ENCODE measurements around the gene POLD1. TPM values are rescaled to one million over a fixed set of nuclear protein-coding genes. Genes with fewer than 3 reads are reported as not detected.

POLD1 gene
- total RNA-seq, 1 donor from 2014 or later = 36.7 TPM

- H3K9me3 Mint-ChIP-seq = no peaks in the 10 kb centered on the region
- H3K4me1 Mint-ChIP-seq = peaks cover 9% of the 10 kb centered on the region
Measured at GRCh38 chr19:50399368-50399745, 15.2 kb downstream of the POLD1 start.

GRCh38 chr19:50401605-50402450 is 17.7 kb downstream of the POLD1 start:
- Histone ChIP-seq H3K9me3 (ENCODE audit: low read depth) (no peaks in the 10 kb centered on the region), H3K4me1 (no peaks in the 10 kb centered on the region), H3K36me3 (no peaks in the 10 kb centered on the region), H3K79me2 (ENCODE audit: low read depth) (peaks cover 14% of the 10 kb centered on the region), H3K27me3 (no peaks in the 10 kb centered on the region), H3K4me3 (no peak overlapping the region), H2AFZ (replicated peaks) (no peak overlapping the region), H3K9ac (no peak overlapping the region), H3K27ac (no peak overlapping the region), H4K20me1 (ENCODE audit: low read depth) (peaks cover 4% of the 10 kb centered on the region), H3F3A (ENCODE audit: low read depth) (no peaks in the 10 kb centered on the region), H3K4me2 (no peak overlapping the region)
- no peak overlapping the region for H3K27ac Mint-ChIP-seq
- DNase-seq (ENCODE audit: low spot score) = no peak
- H3K4me1 Mint-ChIP-seq = peaks cover 9% of the 10 kb centered on the region
- peaks cover 2% of the 10 kb centered on the region for H3K27me3 Mint-ChIP-seq (ENCODE audit: insufficient read depth, low read depth)
- no peak overlapping the region for H3K4me3 Mint-ChIP-seq
- H3K36me3 Mint-ChIP-seq = peaks cover 17% of the 10 kb centered on the region
- no peaks in the 10 kb centered on the region for H3K9me3 Mint-ChIP-seq
- TF ChIP-seq, protein P1, sequence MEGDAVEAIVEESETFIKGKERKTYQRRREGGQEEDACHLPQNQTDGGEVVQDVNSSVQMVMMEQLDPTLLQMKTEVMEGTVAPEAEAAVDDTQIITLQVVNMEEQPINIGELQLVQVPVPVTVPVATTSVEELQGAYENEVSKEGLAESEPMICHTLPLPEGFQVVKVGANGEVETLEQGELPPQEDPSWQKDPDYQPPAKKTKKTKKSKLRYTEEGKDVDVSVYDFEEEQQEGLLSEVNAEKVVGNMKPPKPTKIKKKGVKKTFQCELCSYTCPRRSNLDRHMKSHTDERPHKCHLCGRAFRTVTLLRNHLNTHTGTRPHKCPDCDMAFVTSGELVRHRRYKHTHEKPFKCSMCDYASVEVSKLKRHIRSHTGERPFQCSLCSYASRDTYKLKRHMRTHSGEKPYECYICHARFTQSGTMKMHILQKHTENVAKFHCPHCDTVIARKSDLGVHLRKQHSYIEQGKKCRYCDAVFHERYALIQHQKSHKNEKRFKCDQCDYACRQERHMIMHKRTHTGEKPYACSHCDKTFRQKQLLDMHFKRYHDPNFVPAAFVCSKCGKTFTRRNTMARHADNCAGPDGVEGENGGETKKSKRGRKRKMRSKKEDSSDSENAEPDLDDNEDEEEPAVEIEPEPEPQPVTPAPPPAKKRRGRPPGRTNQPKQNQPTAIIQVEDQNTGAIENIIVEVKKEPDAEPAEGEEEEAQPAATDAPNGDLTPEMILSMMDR (IDR thresholded peaks at IDR 0.05) = no peak
- TF ChIP-seq EZH2phosphoT487 (IDR thresholded peaks at IDR 0.05) (no peak), EZH2 (IDR thresholded peaks at IDR 0.05) (no peak)

More at GRCh38 chr19:50399368-50399745, 15.2 kb downstream of the POLD1 start:
- peaks cover 37% of the 10 kb centered on the region for H3K79me2 ChIP-seq (ENCODE audit: low read depth)
- Mint-ChIP-seq H3K27me3 (ENCODE audit: insufficient read depth, low read depth) (no peaks in the 10 kb centered on the region), H3K27ac (peak overlapping the region; percentile 27), H3K4me3 (no peak overlapping the region), H3K36me3 (peaks cover 20% of the 10 kb centered on the region)
- H3F3A ChIP-seq (ENCODE audit: low read depth) = no peaks in the 10 kb centered on the region
- H3K27me3 ChIP-seq = no peaks in the 10 kb centered on the region
- no peak overlapping the region for H3K4me2 ChIP-seq
- TF ChIP-seq, protein P1 (IDR thresholded peaks at IDR 0.05) = no peak
- TF ChIP-seq EZH2phosphoT487 (IDR thresholded peaks at IDR 0.05) = no peak
- TF ChIP-seq EZH2 (IDR thresholded peaks at IDR 0.05) = no peak
- H3K4me1 ChIP-seq = no peaks in the 10 kb centered on the region
- H3K9me3 ChIP-seq (ENCODE audit: low read depth) = no peaks in the 10 kb centered on the region
- H2AFZ ChIP-seq (replicated peaks) = no peak overlapping the region
- H3K9ac ChIP-seq = no peak overlapping the region
- H4K20me1 ChIP-seq (ENCODE audit: low read depth) = peaks cover 4% of the 10 kb centered on the region
- DNase-seq (ENCODE audit: low spot score) = no peak
- no peaks in the 10 kb centered on the region for H3K36me3 ChIP-seq
- no peak overlapping the region for H3K4me3 ChIP-seq
- H3K27ac ChIP-seq = no peak overlapping the region

DNA sequence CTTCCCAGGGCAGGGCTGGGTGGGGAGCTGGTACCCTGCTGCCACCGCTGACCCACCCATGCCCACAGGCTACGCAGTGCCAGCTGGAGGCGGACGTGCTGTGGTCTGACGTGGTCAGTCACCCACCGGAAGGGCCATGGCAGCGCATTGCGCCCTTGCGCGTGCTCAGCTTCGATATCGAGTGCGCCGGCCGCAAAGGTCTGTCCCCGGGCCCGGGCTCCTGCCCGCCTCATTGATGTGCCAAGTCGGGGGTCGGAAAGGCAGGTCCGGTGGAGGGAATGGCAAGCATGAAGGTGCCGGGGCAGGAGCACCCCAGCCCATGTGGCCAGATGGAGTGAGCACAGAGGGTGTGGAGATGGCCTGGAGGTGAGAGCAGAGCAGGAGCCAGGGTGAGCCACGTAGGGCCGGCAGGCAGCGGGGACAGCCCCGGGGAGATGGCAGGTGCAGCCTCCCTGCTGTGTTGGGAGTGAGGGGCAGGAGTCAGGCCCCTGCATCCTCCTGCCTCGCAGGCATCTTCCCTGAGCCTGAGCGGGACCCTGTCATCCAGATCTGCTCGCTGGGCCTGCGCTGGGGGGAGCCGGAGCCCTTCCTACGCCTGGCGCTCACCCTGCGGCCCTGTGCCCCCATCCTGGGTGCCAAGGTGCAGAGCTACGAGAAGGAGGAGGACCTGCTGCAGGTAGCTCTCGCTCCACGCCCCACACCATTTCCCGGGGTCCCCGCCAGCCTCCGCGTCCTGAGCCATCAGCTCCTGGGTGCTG is 18.6 kb downstream of the POLD1 start:
- Mint-ChIP-seq H3K9me3 (no peaks in the 10 kb centered on the region), H3K36me3 (peaks cover 15% of the 10 kb centered on the region), H3K27ac (no peak overlapping the region), H3K27me3 (ENCODE audit: insufficient read depth, low read depth) (peaks cover 2% of the 10 kb centered on the region), H3K4me3 (no peak overlapping the region), H3K4me1 (peaks cover 8% of the 10 kb centered on the region)
- Histone ChIP-seq H3K4me3 (no peak overlapping the region), H2AFZ (replicated peaks) (no peak overlapping the region), H3K79me2 (ENCODE audit: low read depth) (peaks cover 5% of the 10 kb centered on the region), H4K20me1 (ENCODE audit: low read depth) (peaks cover 4% of the 10 kb centered on the region), H3K27me3 (no peaks in the 10 kb centered on the region), H3K4me1 (no peaks in the 10 kb centered on the region), H3K4me2 (no peak overlapping the region), H3F3A (ENCODE audit: low read depth) (no peaks in the 10 kb centered on the region), H3K9me3 (ENCODE audit: low read depth) (no peaks in the 10 kb centered on the region), H3K36me3 (no peaks in the 10 kb centered on the region), H3K27ac (no peak overlapping the region), H3K9ac (no peak overlapping the region)
- TF ChIP-seq, protein P1 (IDR thresholded peaks at IDR 0.05) = no peak
- TF ChIP-seq EZH2phosphoT487 (IDR thresholded peaks at IDR 0.05) (no peak), EZH2 (IDR thresholded peaks at IDR 0.05) (no peak)
- DNase-seq (ENCODE audit: low spot score) = no peak

Data from neural progenitor cell (in vitro differentiated cells).